SH-SY5Y (cell line): ENCODE results near the gene SOX15.

Experiments used
- GATA2 ChIP-seq: IDR thresholded peaks from 2 replicates; pipeline ENCODE4 v1.6.1; 2011; ENCODE audit warnings: mild to moderate bottlenecking, low read depth, low read length
- GATA3 ChIP-seq: IDR thresholded peaks from 2 replicates; pipeline ENCODE4 v1.6.1; 2011; ENCODE audit warnings: low read depth, mild to moderate bottlenecking, low read length, moderate library complexity

The SOX15 gene

GRCh38 chr17:7614425-7615264 lies 24.8 kb upstream of the SOX15 start, which contains the start of gene FXR2:
FXR2 (minus strand) TSS chr17:7614897; CDS start chr17:7614532, 365 bp downstream.
- no peak for TF ChIP-seq GATA3
- no peak for TF ChIP-seq GATA2

DNA sequence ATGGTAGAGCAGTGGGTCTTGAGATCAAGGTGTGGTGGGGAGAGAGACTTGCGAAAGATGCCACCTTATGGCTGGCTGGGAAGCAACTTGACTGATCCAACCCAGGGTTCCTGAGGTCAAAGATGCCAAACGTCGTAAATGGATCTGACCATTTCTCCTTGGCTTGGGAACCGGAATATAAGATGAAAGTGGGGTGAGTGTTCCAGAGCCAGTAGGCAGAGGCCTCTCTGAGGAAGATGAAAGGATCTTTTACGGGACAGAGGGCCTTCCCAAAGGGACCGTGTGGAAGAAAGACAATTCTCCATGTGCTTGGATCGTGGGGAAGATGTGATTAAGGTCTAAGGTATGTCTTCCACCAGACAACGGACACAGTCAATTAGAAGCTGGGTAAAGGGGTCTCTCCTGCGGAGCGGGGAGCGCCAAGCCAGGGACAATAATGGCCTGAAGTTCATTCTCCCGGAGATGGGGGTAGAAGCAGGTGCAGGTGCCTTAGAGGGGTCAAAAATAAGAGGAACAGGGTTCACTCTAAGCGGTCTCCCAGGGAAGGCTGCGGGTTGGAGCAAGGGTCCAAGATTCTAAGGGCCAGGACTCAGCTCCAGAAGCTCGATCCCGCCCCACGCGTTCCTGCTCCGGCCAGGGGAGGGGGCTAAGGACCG lies 24.0 kb upstream of the SOX15 start:
- TF ChIP-seq GATA3: no peak
- TF ChIP-seq GATA2: no peak

GRCh38 chr17:7612294-7612640 lies 22.4 kb upstream of the SOX15 start:
- TF ChIP-seq GATA3 (no peak), GATA2 (no peak)

- TF ChIP-seq GATA2: no peak
- no peak for TF ChIP-seq GATA3
Measured at GRCh38 chr17:7611635-7612293, 21.9 kb upstream of the SOX15 start.

DNA sequence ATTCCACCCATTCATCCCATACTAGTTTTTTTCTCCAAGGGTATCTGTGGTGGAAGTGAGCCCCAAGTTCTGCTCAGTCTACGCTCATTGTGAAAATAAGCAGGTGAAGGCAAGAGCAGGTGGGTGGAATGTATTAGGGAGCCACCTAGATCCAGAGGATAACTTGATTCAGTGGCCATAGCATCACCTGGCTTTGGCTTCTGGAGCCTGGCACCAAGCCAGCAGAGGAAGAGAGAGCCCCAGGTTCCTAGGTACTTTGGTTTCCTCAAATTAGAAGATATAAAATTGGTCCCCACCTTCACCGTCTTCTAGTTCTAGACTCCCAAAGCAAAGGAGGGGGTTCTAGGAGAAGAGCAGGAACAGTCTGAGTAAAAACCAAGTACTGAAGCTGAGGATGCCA lies 20.7 kb upstream of the SOX15 start:
- TF ChIP-seq GATA2 (no peak), GATA3 (no peak)

DNA sequence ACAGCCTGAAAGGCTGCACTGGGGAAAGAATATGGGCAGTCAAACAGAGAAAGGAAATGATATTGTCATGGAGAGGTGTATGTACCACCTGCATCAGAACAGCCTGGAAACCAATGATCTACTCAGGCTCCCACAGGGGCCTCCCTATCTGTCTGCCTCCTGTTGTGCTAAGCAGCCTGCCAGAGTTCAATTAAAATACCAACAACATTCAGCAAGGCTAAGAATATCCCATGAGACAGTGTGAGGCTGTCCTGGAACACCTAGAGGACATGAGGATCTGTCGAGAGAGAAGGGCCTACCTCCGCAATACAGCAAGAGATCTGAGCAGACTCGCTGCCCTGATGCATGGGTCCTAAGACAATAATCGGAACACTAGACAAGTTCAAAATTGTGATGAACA lies 16.4 kb upstream of the SOX15 start:
- no peak for TF ChIP-seq GATA3
- TF ChIP-seq GATA2: no peak

- TF ChIP-seq GATA3: no peak
- no peak for TF ChIP-seq GATA2
Measured at GRCh38 chr17:7593296-7593695, 3.4 kb upstream of the SOX15 start.

GRCh38 chr17:7592422-7593021 lies 2.6 kb upstream of the SOX15 start:
- TF ChIP-seq GATA2 (no peak), GATA3 (no peak)

DNA sequence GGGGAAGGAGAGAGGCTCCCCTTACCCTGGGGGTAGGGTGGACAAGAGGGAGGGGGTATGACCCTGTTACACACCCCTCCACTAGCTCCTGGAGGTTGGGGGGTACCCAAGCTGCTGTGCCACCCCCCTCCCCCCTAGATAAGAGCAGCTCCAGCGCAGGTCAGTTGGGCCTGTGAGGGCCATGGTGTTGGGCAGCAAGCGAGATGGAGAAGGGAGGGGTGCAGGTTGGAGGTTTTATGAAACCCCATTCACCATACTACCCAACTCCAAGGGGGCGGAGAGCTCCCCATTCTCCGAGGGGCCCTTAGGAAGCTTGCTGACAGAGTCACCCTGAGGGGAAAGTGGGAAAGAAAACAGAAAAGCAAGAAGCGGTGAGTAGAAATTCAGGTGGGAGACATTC lies 1.7 kb upstream of the SOX15 start:
- no peak for TF ChIP-seq GATA2
- no peak for TF ChIP-seq GATA3

DNA sequence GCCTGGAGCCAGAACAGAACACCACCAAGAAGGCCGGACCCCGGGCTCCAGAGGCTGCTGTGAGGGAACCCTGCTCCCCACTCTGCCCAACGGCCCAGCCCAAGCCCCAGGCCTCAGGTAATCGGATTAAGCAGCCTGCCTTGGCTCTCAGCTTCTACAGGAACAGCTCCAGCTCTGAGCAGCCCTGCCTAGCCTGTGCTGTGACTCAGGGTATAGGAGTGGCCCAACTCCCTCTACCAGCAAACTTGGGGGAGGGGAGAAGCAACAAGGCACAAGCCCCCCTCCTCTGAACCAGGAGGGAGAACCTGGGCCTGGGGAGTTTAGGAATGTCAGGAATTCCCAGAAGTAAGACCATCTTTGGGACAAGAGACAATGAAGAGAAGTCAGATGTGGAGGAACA lies 849 bp upstream of the SOX15 start:
- TF ChIP-seq GATA2 (no peak), GATA3 (no peak)

GRCh38 chr17:7589204-7589868 lies 558 bp downstream of the SOX15 start:
- TF ChIP-seq GATA2 (no peak), GATA3 (no peak)

DNA sequence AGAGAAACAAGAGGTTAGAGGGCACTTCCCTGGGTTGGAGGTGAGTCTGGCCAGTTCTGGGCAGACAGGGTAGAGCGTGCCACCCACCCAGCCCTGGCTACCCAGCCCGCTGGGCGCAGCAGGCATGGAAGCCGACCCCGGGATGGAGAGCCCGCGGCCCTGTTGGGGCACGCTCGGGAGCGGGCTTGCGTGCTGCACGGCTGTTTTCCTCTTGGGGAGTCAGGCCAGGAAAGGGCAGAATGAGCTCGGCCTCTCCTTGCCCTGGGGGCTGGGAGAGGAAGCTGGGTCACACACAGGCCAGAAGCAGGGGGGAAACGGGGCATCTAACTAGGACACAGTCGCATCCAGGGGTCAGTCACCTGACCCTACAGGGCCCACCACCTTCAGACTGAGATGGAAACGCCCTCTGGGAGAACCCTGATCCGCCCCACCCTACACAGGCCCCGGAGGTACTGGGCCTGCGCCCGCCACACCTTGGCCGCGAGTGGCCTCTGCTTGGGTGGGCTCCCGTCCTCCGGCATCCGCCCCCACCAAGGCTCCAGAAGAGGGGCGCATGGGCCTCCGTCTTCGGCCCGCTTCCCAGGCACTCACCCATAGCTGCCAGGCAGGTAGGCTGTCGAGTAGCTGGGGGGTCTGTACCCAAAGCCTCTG lies 1.2 kb downstream of the SOX15 start:
- no peak for TF ChIP-seq GATA2
- no peak for TF ChIP-seq GATA3

- TF ChIP-seq GATA3 (no peak), GATA2 (no peak)
Measured at GRCh38 chr17:7587420-7588151, 2.3 kb downstream of the SOX15 start.
